Choroid plexus epithelial cell (primary cell): Measurements from ENCODE around the gene REEP2.
A peak's percentile ranks its signal among the peaks of the same experiment; 100 is the strongest.
"Not testable (repeated sequence)": the region's sequence is repeated elsewhere in the genome, so short reads cannot be mapped to it uniquely, and the experiment has no call there.

Experiments used
- DNase-seq: peaks from one replicate; pipeline ENCODE4 v3.0.0-alpha.2; 2010; ENCODE audit warnings: low read depth
- H3K4me3 ChIP-seq: 2 replicates; pipeline ENCODE4 v1.5.1; 2011; ENCODE audit warnings: low read depth, mild to moderate bottlenecking, control low read depth, low read length, moderate library complexity
- CTCF ChIP-seq: conservative IDR thresholded peaks from 2 replicates; pipeline ENCODE4 v1.5.1; 2011; ENCODE audit warnings: low read depth, mild to moderate bottlenecking, control low read depth, inconsistent platforms, low read length, moderate library complexity

The REEP2 gene

GRCh38 chr5:138438724-138439476 lies at the start of gene REEP2:
REEP2 (plus strand) TSS chr5:138439057; CDS start chr5:138439209, 152 bp downstream.
- DNase-seq: peak; percentile 48
- H3K4me3 ChIP-seq: peak within 1 kb of the TSS; percentile 56
- no peak for TF ChIP-seq CTCF

- no peak for TF ChIP-seq CTCF
- no peak for DNase-seq
- no peak overlapping the region for H3K4me3 ChIP-seq
Observed at GRCh38 chr5:138389332-138389731, 49.5 kb upstream of the REEP2 start.

GRCh38 chr5:138389911-138390310 lies 48.9 kb upstream of the REEP2 start:
- H3K4me3 ChIP-seq: not testable (repeated sequence)

GRCh38 chr5:138391859-138392386 lies 46.9 kb upstream of the REEP2 start:
- DNase-seq: no peak

More at GRCh38 chr5:138389911-138390310, 48.9 kb upstream of the REEP2 start:
- DNase-seq: not testable (repeated sequence)

GRCh38 chr5:138402640-138403039 lies 36.2 kb upstream of the REEP2 start:
- no peak for TF ChIP-seq CTCF
- DNase-seq: no peak
- H3K4me3 ChIP-seq: no peak overlapping the region

More at GRCh38 chr5:138391859-138392386, 46.9 kb upstream of the REEP2 start:
- H3K4me3 ChIP-seq: no peak overlapping the region
- TF ChIP-seq CTCF: no peak

- no peak for DNase-seq
- H3K4me3 ChIP-seq: no peak overlapping the region
- no peak for TF ChIP-seq CTCF
Observed at GRCh38 chr5:138408023-138408422, 30.8 kb upstream of the REEP2 start.

- H3K4me3 ChIP-seq: not testable (repeated sequence)
- peak; percentile 43 for DNase-seq
- peak; percentile 59 for TF ChIP-seq CTCF
Observed at GRCh38 chr5:138410996-138411640, 27.7 kb upstream of the REEP2 start.
